ENCODE data around the gene HES1. TPM values are rescaled to one million over a fixed set of nuclear protein-coding genes. Genes with fewer than 3 reads are reported as not detected.

Gene HES1
- total and polyA plus RNA-seq, 9 of the 15 experiments (the other 6 are each of a cell fraction or from before 2014, with no cell fraction given) = 3.4 to 37.0 (median 19.3) TPM

- TF ChIP-seq MLLT1 (IDR thresholded peaks at IDR 0.05) (peak in 1 of 2 experiments; percentile 35; a peak in 1 of 4 replicates), PRPF4 (IDR thresholded peaks at IDR 0.05; ENCODE audit: insufficient read depth, low read depth, low read length, poor library complexity, severe bottlenecking) (no peak), FOSL1 (tag; conservative IDR thresholded peaks at IDR 0.05) (peak; percentile 99), ZNF778 (CRISPR knock-in tag; IDR thresholded peaks at IDR 0.05) (no peak), ZNF274 (IDR thresholded peaks at IDR 0.05; ENCODE audit: borderline replicate concordance, low read depth, low read length) (no peak), ZNF584 (CRISPR knock-in tag; IDR thresholded peaks at IDR 0.05; ENCODE audit: low read depth) (peak; percentile 85; the same call in 1 of the 2 replicates), HES1 (IDR thresholded peaks at IDR 0.05; ENCODE audit: low read depth) (peak; percentile 60; the same call in 1 of the 2 replicates), ZNF217 (CRISPR knock-in tag; IDR thresholded peaks at IDR 0.05) (no peak), CREB3 (tag; conservative IDR thresholded peaks at IDR 0.05; ENCODE audit: low read depth) (peak; percentile 56), OTX1 (CRISPR knock-in tag; IDR thresholded peaks at IDR 0.05) (peak; percentile 37; the same call in 1 of the 2 replicates), ETV1 (tag; conservative IDR thresholded peaks at IDR 0.05; ENCODE audit: low read depth) (peak; percentile 87), EWSR1 (IDR thresholded peaks at IDR 0.05; ENCODE audit: borderline replicate concordance, low read depth, partially characterized antibody) (no peak), TARDBP (IDR thresholded peaks at IDR 0.05) (no peak), PHF20 (IDR thresholded peaks at IDR 0.05; ENCODE audit: partially characterized antibody) (no peak), HMGXB4 (CRISPR knock-in tag; IDR thresholded peaks at IDR 0.05) (no peak), CHD2 (IDR thresholded peaks at IDR 0.05; ENCODE audit: low read depth, low read length) (no peak), FOXJ3 (CRISPR knock-in tag; IDR thresholded peaks at IDR 0.05) (no peak), ZBTB7A (IDR thresholded peaks at IDR 0.05; ENCODE audit: borderline replicate concordance, control insufficient read depth, low read depth, low read length) (no peak)
Observed at GRCh38 chr3:194089357-194090177, 46.4 kb upstream of the HES1 start (continued).
